Fibroblast of the aortic adventitia (primary cell): ENCODE data around the gene DENND4C. TPM values are rescaled to one million over a fixed set of nuclear protein-coding genes. Genes with fewer than 3 reads are reported as not detected.

Experiments
- DNase-seq: peaks from one replicate; pipeline ENCODE4 v3.0.0-alpha.2; 2010; ENCODE audit warnings: low read depth
- H3K4me3 ChIP-seq: 2 replicates; pipeline ENCODE4 v1.5.1; 2011; ENCODE audit warnings: low read depth, mild to moderate bottlenecking, control low read depth, low read length, moderate library complexity
- total RNA-seq: library from RNA; depleted of rRNA; stranded (reverse); fragments of >200 nt; gene quantifications from 2 replicates; pipeline ENCODE4 v1.2.3, GENCODE V29; 2012; ENCODE audit warnings: low replicate concordance
- TF ChIP-seq, protein P1 (sequence below): IDR thresholded peaks from 2 replicates; pipeline ENCODE4 v1.5.1; 2011; ENCODE audit warnings: mild to moderate bottlenecking, low read length, control low read depth, inconsistent platforms; ENCODE audit not compliant: insufficient read depth

DENND4C gene
- total RNA-seq, 1 donor: 67.5 TPM

DNA sequence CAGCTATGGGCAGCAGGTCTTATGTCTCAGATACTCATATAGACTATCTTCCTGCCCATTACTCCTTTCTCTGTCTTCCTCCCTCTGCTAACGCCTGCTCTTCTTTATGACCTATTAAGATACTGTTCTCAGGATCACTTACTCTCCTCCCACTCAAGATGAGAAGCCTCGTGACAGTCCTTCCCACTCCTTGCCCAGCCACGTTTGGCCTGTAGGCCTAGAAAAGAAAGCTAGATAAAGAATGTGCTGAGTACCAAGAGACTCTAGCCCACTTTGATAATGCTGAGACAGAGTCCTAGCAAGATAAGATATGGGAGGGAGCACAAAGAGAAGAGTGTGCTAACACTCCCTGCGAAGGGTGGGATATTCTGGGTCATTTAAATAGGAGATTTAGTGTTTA is 6.8 kb upstream of the DENND4C start:
- TF ChIP-seq, protein P1, sequence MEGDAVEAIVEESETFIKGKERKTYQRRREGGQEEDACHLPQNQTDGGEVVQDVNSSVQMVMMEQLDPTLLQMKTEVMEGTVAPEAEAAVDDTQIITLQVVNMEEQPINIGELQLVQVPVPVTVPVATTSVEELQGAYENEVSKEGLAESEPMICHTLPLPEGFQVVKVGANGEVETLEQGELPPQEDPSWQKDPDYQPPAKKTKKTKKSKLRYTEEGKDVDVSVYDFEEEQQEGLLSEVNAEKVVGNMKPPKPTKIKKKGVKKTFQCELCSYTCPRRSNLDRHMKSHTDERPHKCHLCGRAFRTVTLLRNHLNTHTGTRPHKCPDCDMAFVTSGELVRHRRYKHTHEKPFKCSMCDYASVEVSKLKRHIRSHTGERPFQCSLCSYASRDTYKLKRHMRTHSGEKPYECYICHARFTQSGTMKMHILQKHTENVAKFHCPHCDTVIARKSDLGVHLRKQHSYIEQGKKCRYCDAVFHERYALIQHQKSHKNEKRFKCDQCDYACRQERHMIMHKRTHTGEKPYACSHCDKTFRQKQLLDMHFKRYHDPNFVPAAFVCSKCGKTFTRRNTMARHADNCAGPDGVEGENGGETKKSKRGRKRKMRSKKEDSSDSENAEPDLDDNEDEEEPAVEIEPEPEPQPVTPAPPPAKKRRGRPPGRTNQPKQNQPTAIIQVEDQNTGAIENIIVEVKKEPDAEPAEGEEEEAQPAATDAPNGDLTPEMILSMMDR: no peak
- H3K4me3 ChIP-seq: no peak overlapping the region
- no peak for DNase-seq

DNA sequence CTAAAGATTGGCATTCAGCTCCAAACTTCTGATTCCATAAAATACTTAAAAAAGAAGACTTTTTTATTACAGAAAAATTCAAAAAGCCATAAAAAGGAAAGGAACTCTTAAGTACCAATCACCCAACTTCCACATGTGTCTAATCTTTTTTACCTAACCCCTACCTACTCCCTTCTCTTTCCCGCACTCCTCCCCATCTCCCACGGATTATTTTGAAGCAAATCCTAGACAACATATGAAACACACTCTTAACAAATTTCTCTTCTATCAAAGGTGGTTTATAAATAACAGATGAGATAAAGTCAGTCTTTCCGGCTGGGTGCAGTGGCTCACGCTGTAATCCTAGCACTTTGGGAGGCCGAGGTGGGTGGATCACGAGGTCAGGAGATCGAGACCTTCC is 5.9 kb upstream of the DENND4C start:
- no peak overlapping the region for H3K4me3 ChIP-seq
- no peak for DNase-seq
- TF ChIP-seq, protein P1: no peak

- peak overlapping the region; percentile 88 for H3K4me3 ChIP-seq
- TF ChIP-seq, protein P1: peak; percentile 19
- peak; percentile 37 for DNase-seq
These were observed 718 bp upstream of the DENND4C start for GRCh38 chr9:19229595-19230354.

DNA sequence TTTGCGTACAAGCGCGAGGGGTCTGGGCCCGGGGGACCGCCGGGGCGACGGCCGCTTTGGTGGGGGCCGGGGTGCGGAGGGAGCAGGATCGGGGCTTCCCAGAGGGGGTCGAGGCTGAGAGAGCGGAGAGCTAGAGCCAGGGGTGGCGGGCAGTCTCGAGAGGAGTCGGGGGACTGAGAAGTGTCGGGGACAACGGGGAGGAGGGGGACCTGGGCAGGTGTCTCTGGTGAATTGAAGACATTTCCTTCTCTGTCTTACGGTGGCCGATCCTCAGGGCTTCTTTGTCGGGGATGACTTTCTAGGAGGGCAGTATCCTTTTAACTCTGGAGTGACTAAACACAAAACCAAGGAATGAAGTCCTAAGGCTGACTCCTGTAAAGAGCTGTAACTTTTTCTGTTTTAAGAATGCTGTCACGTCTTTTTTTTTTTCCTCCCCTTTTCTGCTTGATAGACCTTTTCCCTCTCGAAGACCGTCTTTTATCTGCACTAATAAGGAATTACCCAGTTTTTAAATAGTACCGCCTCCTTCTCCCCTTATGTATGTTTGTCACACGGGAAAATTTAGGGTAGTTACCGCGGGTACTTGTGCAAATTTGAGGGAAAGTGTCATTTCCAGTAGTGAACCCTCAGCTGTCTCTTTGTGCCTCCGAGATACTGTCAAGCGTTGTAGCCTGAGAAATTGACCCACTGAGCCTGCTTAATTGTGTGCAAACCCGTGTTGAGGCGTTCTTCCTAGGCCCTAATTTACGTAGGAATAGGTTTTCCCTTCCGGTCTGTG is 822 bp downstream of the DENND4C start:
- TF ChIP-seq, protein P1: no peak
- peak; percentile 25 for DNase-seq
- peak overlapping the region; percentile 88 for H3K4me3 ChIP-seq

DNA sequence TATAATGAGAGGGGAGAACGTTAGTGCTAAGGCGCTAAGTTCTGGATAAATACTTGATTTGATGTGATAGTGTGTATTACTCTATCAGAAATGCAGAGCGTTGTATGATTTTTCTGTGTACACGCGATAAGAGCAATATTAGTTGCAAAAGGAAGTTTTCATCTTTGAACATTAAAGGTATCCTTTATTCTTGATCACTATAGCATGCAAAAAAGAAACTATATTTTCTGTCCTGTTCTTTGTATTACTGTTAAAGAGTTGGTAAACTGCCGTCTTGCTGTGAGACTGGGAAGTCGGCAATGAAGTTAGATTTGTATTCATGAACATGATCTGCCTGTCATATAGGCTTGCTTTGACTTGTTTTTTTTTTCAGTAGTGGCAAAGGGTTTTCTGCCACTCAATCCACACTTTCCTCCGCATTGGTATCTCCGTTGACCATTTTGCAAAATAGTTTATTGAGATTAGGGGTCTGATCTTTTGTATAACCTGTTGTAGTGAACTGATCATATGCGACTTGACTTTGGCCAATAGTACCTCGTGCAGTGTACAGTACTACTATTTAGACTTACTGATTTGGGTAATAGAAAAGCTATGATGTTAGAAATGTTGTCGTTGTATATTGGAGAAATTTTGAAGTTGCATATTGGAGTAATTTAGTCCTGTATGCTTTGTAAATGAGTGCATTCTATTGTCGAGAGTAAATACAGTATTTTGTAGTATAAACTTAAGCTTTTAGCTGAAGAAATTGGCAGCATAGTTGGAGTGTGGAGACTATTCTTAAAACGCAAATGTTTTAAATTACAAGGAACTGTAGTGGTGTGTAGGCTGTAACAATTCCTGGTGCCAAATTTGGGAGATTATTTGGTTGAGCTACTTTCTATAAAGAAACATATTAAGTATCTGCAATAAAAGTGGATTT is 1.7 kb downstream of the DENND4C start:
- TF ChIP-seq, protein P1: no peak
- DNase-seq: peak; percentile 13
- peak overlapping the region; percentile 88 for H3K4me3 ChIP-seq

- TF ChIP-seq, protein P1: peak; percentile 39
- DNase-seq: peak; percentile 71
- peak overlapping the region; percentile 88 for H3K4me3 ChIP-seq
These were observed 2.3 kb downstream of the DENND4C start for GRCh38 chr9:19232823-19233194.
